ENCODE measurements around the gene KCNE3. TPM values are rescaled to one million over a fixed set of nuclear protein-coding genes. Genes with fewer than 3 reads are reported as not detected.

KCNE3 gene
- total and polyA plus RNA-seq, 9 of the 15 experiments (the other 6 are each of a cell fraction or from before 2014, with no cell fraction given) = 1.6 to 8.7 (median 6.2) TPM

DNA sequence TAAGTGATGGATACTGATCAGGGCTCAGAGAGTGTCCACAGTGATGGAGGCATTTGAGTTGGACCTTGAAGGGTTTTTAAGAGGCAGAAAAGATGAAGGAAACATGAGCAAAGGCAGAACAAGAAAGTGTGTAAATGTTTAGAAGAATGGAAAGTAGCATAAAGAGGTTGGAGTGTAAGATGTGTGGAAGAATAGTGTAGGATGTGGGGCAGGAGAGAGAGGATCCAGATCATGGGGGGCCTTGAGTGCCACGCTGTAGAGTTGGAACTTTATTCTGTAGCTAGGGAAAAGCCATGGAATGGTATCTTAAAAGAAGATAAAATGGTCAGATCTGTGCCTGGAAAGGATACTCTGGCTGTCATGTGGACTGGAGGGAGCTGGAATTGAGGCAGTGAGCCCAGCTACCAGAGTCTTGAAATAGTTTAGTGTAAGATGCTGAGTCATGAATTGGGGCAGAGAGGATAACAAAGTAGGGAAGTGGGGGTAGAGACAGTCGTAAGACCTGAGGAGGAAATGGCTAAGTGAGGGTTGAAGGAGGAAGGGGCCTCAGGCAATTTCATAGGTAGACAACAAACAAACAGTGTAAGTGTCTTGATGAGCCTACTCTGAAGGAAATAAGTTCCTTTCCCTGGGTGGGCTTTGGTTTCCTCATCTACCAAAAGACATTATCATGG lies 6.7 kb downstream of the KCNE3 start (continued):
- TF ChIP-seq, protein P1, sequence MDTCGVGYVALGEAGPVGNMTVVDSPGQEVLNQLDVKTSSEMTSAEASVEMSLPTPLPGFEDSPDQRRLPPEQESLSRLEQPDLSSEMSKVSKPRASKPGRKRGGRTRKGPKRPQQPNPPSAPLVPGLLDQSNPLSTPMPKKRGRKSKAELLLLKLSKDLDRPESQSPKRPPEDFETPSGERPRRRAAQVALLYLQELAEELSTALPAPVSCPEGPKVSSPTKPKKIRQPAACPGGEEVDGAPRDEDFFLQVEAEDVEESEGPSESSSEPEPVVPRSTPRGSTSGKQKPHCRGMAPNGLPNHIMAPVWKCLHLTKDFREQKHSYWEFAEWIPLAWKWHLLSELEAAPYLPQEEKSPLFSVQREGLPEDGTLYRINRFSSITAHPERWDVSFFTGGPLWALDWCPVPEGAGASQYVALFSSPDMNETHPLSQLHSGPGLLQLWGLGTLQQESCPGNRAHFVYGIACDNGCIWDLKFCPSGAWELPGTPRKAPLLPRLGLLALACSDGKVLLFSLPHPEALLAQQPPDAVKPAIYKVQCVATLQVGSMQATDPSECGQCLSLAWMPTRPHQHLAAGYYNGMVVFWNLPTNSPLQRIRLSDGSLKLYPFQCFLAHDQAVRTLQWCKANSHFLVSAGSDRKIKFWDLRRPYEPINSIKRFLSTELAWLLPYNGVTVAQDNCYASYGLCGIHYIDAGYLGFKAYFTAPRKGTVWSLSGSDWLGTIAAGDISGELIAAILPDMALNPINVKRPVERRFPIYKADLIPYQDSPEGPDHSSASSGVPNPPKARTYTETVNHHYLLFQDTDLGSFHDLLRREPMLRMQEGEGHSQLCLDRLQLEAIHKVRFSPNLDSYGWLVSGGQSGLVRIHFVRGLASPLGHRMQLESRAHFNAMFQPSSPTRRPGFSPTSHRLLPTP (IDR thresholded peaks at IDR 0.05; ENCODE audit: borderline replicate concordance, extremely low read depth, insufficient read length) = no peak
- TF ChIP-seq SMARCE1 (IDR thresholded peaks at IDR 0.05) (0 out of 2 replicates have a peak, but pooled peaks have one; percentile 36), THAP12 (CRISPR knock-in tag; IDR thresholded peaks at IDR 0.05) (no peak), NFRKB (IDR thresholded peaks at IDR 0.05; ENCODE audit: low read depth) (peak; percentile 84), NCOR1 (IDR thresholded peaks at IDR 0.05) (peak; percentile 14; the same call in 1 of the 2 replicates), PURB (CRISPR knock-in tag; IDR thresholded peaks at IDR 0.05; ENCODE audit: low read depth) (no peak), DNMT1 (IDR thresholded peaks at IDR 0.05) (peak; percentile 77; the same call in 1 of the 2 replicates), OTX1 (CRISPR knock-in tag; IDR thresholded peaks at IDR 0.05) (peak; percentile 76; the same call in 1 of the 2 replicates), MAZ (CRISPR knock-in tag; conservative IDR thresholded peaks at IDR 0.05 in 1 of 2, IDR thresholded peaks at IDR 0.05 in 1 of 2) (0 out of 4 replicates have a peak, but pooled peaks of 1 of the 2 experiments have one; percentile 21), EP300 (IDR thresholded peaks at IDR 0.05; ENCODE audit: low read length) (peak; percentile 57), ZBTB2 (IDR thresholded peaks at IDR 0.05) (0 out of 2 replicates have a peak, but pooled peaks have one; percentile 11), NR4A1 (CRISPR knock-in tag; IDR thresholded peaks at IDR 0.05) (no peak), NR4A1 (tag; IDR thresholded peaks at IDR 0.05) (0 out of 2 replicates have a peak, but pooled peaks have one; percentile 52), JUND (IDR thresholded peaks at IDR 0.05; ENCODE audit: borderline replicate concordance, low read depth, low read length) (0 out of 2 replicates have a peak, but pooled peaks have one; percentile 22), JUND (tag; IDR thresholded peaks at IDR 0.05; ENCODE audit: borderline replicate concordance, low read depth, low read length) (peak; percentile 31; the same call in 1 of the 3 replicates), KLF6 (CRISPR knock-in tag; IDR thresholded peaks at IDR 0.05; ENCODE audit: borderline replicate concordance) (peak; percentile 75; the same call in 1 of the 2 replicates), SMAD3 (CRISPR knock-in tag; conservative IDR thresholded peaks at IDR 0.05) (0 out of 2 replicates have a peak, but pooled peaks have one; percentile 40), NRF1 (conservative IDR thresholded peaks at IDR 0.05 in 1 of 2, IDR thresholded peaks at IDR 0.05 in 1 of 2) (no peak), TAF9B (IDR thresholded peaks at IDR 0.05; ENCODE audit: partially characterized antibody) (peak; percentile 43)
- TF ChIP-seq, protein P2, sequence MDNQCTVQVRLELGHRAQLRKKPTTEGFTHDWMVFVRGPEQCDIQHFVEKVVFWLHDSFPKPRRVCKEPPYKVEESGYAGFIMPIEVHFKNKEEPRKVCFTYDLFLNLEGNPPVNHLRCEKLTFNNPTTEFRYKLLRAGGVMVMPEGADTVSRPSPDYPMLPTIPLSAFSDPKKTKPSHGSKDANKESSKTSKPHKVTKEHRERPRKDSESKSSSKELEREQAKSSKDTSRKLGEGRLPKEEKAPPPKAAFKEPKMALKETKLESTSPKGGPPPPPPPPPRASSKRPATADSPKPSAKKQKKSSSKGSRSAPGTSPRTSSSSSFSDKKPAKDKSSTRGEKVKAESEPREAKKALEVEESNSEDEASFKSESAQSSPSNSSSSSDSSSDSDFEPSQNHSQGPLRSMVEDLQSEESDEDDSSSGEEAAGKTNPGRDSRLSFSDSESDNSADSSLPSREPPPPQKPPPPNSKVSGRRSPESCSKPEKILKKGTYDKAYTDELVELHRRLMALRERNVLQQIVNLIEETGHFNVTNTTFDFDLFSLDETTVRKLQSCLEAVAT (IDR thresholded peaks at IDR 0.05) = 0 out of 4 replicates have a peak, but pooled peaks of 1 of the 2 experiments have one; percentile 22
